HepG2 (cell line): ENCODE data around the gene CEP89. TPM values are rescaled to one million over a fixed set of nuclear protein-coding genes. Genes with fewer than 3 reads are reported as not detected.

Source experiments
- ASH2L ChIP-seq: fragments of 300-600, 200-600 bp; sonication (generic); IDR thresholded peaks from 2 replicates; pipeline ENCODE4 v1.7.0; 2017; ENCODE audit warnings: low read depth, mild to moderate bottlenecking, moderate library complexity, mixed read lengths, low read length; ENCODE audit not compliant: insufficient read length
- EHMT2 ChIP-seq: fragments of 200-600 bp; sonication (generic); IDR thresholded peaks from 2 replicates; pipeline ENCODE4 v1.7.0; 2017; ENCODE audit warnings: antibody characterized with exemption, low read depth, low read length, borderline replicate concordance
- GZF1 ChIP-seq: sonication (generic); formaldehyde crosslinking; IDR thresholded peaks from 2 replicates; pipeline ENCODE4 v1.5.1; 2020; ENCODE audit warnings: mild to moderate bottlenecking, missing genetic modification reagents
- HNRNPLL ChIP-seq: fragments of 200-400 bp; formaldehyde crosslinking; IDR thresholded peaks from 2 replicates; pipeline ENCODE4 v1.6.1; 2017; ENCODE audit warnings: mild to moderate bottlenecking, low read depth, low read length; ENCODE audit not compliant: poor library complexity, severe bottlenecking
- KDM6A ChIP-seq: IDR thresholded peaks from 2 replicates; pipeline ENCODE4 v1.6.1; 2016; ENCODE audit warnings: low read depth
- NRL ChIP-seq: sonication (generic); formaldehyde crosslinking; IDR thresholded peaks from 2 replicates; pipeline ENCODE4 v1.5.0; 2020; ENCODE audit warnings: missing genetic modification reagents, mild to moderate bottlenecking, moderate library complexity, borderline replicate concordance
- PCBP2 ChIP-seq: fragments of 200-400 bp; formaldehyde crosslinking; optimal IDR thresholded peaks from 2 replicates; pipeline ENCODE3; 2018; ENCODE audit warnings: low read length, low read depth; ENCODE audit not compliant: poor library complexity, severe bottlenecking
- SAP130 ChIP-seq: IDR thresholded peaks from 2 replicates; pipeline ENCODE4 v1.6.1; 2016; ENCODE audit warnings: low read depth
- ZBTB7A ChIP-seq: sonication (generic); formaldehyde crosslinking; IDR thresholded peaks from 2 replicates; pipeline ENCODE4 v1.8.0; 2022; ENCODE audit warnings: mild to moderate bottlenecking, missing genetic modification reagents
- ZFP36L2 ChIP-seq: sonication (generic); formaldehyde crosslinking; IDR thresholded peaks from 2 replicates; pipeline ENCODE4 v1.4.0; 2020; ENCODE audit warnings: missing genetic modification reagents
- ZFX ChIP-seq: sonication (generic); formaldehyde crosslinking; IDR thresholded peaks from 2 replicates; pipeline ENCODE4 v1.4.0; 2020; ENCODE audit warnings: mild to moderate bottlenecking, low read depth, missing genetic modification reagents, moderate library complexity
- ZNF224 ChIP-seq: sonication (generic); formaldehyde crosslinking; IDR thresholded peaks from 2 replicates; pipeline ENCODE4 v1.5.0; 2020; ENCODE audit warnings: mild to moderate bottlenecking, missing genetic modification reagents
- ZNF451 ChIP-seq: sonication (generic); formaldehyde crosslinking; IDR thresholded peaks from 2 replicates; pipeline ENCODE4 v1.5.0; 2020; ENCODE audit warnings: mild to moderate bottlenecking, missing genetic modification reagents
- ZNF501 ChIP-seq: sonication (generic); formaldehyde crosslinking; IDR thresholded peaks from 2 replicates; pipeline ENCODE4 v1.5.1; 2020; ENCODE audit warnings: mild to moderate bottlenecking, moderate library complexity, missing genetic modification reagents
- ZNF607 ChIP-seq: sonication (generic); formaldehyde crosslinking; IDR thresholded peaks from 2 replicates; pipeline ENCODE4 v1.5.1; 2020; ENCODE audit warnings: missing genetic modification reagents, mild to moderate bottlenecking, borderline replicate concordance
- ZNF709 ChIP-seq: sonication (generic); formaldehyde crosslinking; IDR thresholded peaks from 2 replicates; pipeline ENCODE4 v1.5.0; 2020; ENCODE audit warnings: mild to moderate bottlenecking, missing genetic modification reagents
- ZNF761 ChIP-seq: sonication (generic); formaldehyde crosslinking; conservative IDR thresholded peaks from 2 replicates; pipeline ENCODE4 v1.4.0; 2020; ENCODE audit warnings: mild to moderate bottlenecking, missing genetic modification reagents
- polyA plus RNA-seq, 8 experiments: library from polyadenylated mRNA; depleted of rRNA in 3 of 8; stranded (reverse) in 7 of 8; unstranded in 1 of 8; fragments of >200 nt; fragmentation: Illumina TruSeq in 4 of 8; extraction: Trizol in 4 of 8; gene quantifications; 2 replicates each; pipeline versions ENCODE4 v1.2.1 to v1.2.3, GENCODE V29; 2011 to 2016; ENCODE audit warnings: low read depth in 4 of 8, missing spikeins in 1 of 8, mixed read lengths in 1 of 8; ENCODE audit not compliant: insufficient read depth in 1 of 8
- total RNA-seq, 5 experiments: library from RNA; depleted of rRNA; stranded (reverse); fragments of >200 nt; fragmentation: Illumina TruSeq; extraction: Trizol; gene quantifications; 2 replicates each; pipeline ENCODE4 v1.2.3, GENCODE V29; 2016; ENCODE audit warnings: low read depth in 1 of 5
- TF ChIP-seq, protein P1 (sequence below): sonication (generic); formaldehyde crosslinking; IDR thresholded peaks from 2 replicates; pipeline ENCODE4 v1.4.0; 2020; ENCODE audit warnings: low read depth, mild to moderate bottlenecking, missing genetic modification reagents
- TF ChIP-seq, protein P2 (sequence below): sonication (generic); IDR thresholded peaks from 2 replicates; pipeline ENCODE4 v1.6.1; 2016; ENCODE audit warnings: low read depth, borderline replicate concordance
- TF ChIP-seq, protein P3 (sequence below): sonication (generic); formaldehyde crosslinking; IDR thresholded peaks from 2 replicates; pipeline ENCODE4 v1.5.1; 2020; ENCODE audit warnings: missing genetic modification reagents, mild to moderate bottlenecking, borderline replicate concordance
- TF ChIP-seq, protein P4 (sequence below): sonication (generic); formaldehyde crosslinking; IDR thresholded peaks from 2 replicates; pipeline ENCODE4 v1.5.1; 2020; ENCODE audit warnings: missing genetic modification reagents, mild to moderate bottlenecking, borderline replicate concordance
- TF ChIP-seq, protein P5 (sequence below): sonication (generic); formaldehyde crosslinking; IDR thresholded peaks from 2 replicates; pipeline ENCODE4 v1.5.1; 2020; ENCODE audit warnings: missing genetic modification reagents, mild to moderate bottlenecking, borderline replicate concordance

CEP89 gene
- total and polyA plus RNA-seq, 2 of the 13 experiments (the other 11 are each of a cell fraction or from before 2014, with no cell fraction given) = 7.2 to 10.9 TPM

DNA sequence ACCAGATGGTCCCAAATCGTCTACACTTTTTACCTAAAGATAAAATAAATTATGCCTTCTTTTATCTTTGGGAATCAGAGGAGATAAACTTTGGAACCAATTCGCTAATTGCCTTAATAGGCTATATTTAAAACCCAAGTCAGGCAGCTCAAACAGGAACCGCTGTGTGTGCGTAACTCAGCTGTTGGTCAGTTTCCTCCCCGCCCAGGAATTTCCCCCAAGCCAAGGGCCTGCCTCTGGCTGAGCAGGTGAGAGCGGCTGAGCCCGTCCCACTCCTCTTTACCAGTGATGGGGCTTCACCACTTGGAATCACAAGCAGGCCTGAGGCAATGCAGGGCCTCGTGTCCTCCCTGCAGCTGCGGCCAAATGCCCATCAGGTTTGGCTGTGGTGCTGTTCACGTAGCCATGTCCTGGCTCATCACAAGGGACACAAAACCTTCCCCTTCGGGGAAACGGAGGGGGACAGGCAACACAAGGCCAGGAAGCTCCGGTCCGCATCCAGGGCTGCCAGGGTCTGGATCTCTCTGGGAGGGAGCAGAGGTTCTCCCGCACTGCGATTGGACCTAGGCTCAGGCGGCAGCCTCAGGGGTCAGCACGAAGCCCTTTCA is 101.7 kb downstream of the CEP89 start (continued):
- TF ChIP-seq, protein P1, sequence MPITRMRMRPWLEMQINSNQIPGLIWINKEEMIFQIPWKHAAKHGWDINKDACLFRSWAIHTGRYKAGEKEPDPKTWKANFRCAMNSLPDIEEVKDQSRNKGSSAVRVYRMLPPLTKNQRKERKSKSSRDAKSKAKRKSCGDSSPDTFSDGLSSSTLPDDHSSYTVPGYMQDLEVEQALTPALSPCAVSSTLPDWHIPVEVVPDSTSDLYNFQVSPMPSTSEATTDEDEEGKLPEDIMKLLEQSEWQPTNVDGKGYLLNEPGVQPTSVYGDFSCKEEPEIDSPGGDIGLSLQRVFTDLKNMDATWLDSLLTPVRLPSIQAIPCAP (CRISPR knock-in tag) = no peak
- TF ChIP-seq ASH2L (peak; percentile 11), ZNF224 (CRISPR knock-in tag) (0 out of 2 replicates have a peak, but pooled peaks have one; percentile 25), EHMT2 (no peak), ZNF761 (CRISPR knock-in tag) (no peak; the same call in 1 of the 2 replicates), ZNF501 (CRISPR knock-in tag) (peak; percentile 24; the same call in 1 of the 2 replicates), PCBP2 (no peak), SAP130 (peak; percentile 30; the same call in 1 of the 2 replicates), GZF1 (CRISPR knock-in tag) (0 out of 2 replicates have a peak, but pooled peaks have one; percentile 52), NRL (peak; percentile 65), ZNF607 (peak; percentile 46; the same call in 1 of the 2 replicates), HNRNPLL (peak; percentile 38), KDM6A (no peak), ZNF451 (peak; percentile 64; the same call in 1 of the 2 replicates), ZFP36L2 (no peak), ZNF709 (CRISPR knock-in tag) (peak; percentile 65), ZFX (CRISPR knock-in tag) (peak; percentile 73), ZBTB7A (CRISPR knock-in tag) (0 out of 2 replicates have a peak, but pooled peaks have one; percentile 10)
- TF ChIP-seq, protein P2, sequence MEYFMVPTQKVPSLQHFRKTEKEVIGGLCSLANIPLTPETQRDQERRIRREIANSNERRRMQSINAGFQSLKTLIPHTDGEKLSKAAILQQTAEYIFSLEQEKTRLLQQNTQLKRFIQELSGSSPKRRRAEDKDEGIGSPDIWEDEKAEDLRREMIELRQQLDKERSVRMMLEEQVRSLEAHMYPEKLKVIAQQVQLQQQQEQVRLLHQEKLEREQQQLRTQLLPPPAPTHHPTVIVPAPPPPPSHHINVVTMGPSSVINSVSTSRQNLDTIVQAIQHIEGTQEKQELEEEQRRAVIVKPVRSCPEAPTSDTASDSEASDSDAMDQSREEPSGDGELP = peak; percentile 63; the same call in 1 of the 2 replicates
- TF ChIP-seq, protein P3, sequence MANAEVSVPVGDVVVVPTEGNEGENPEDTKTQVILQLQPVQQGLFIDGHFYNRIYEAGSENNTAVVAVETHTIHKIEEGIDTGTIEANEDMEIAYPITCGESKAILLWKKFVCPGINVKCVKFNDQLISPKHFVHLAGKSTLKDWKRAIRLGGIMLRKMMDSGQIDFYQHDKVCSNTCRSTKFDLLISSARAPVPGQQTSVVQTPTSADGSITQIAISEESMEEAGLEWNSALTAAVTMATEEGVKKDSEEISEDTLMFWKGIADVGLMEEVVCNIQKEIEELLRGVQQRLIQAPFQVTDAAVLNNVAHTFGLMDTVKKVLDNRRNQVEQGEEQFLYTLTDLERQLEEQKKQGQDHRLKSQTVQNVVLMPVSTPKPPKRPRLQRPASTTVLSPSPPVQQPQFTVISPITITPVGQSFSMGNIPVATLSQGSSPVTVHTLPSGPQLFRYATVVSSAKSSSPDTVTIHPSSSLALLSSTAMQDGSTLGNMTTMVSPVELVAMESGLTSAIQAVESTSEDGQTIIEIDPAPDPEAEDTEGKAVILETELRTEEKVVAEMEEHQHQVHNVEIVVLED (CRISPR knock-in tag) = 0 out of 2 replicates have a peak, but pooled peaks have one; percentile 18
- TF ChIP-seq, protein P4, sequence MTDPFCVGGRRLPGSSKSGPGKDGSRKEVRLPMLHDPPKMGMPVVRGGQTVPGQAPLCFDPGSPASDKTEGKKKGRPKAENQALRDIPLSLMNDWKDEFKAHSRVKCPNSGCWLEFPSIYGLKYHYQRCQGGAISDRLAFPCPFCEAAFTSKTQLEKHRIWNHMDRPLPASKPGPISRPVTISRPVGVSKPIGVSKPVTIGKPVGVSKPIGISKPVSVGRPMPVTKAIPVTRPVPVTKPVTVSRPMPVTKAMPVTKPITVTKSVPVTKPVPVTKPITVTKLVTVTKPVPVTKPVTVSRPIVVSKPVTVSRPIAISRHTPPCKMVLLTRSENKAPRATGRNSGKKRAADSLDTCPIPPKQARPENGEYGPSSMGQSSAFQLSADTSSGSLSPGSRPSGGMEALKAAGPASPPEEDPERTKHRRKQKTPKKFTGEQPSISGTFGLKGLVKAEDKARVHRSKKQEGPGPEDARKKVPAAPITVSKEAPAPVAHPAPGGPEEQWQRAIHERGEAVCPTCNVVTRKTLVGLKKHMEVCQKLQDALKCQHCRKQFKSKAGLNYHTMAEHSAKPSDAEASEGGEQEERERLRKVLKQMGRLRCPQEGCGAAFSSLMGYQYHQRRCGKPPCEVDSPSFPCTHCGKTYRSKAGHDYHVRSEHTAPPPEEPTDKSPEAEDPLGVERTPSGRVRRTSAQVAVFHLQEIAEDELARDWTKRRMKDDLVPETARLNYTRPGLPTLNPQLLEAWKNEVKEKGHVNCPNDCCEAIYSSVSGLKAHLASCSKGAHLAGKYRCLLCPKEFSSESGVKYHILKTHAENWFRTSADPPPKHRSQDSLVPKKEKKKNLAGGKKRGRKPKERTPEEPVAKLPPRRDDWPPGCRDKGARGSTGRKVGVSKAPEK (CRISPR knock-in tag) = peak; percentile 94; the same call in 1 of the 2 replicates
- TF ChIP-seq, protein P5, sequence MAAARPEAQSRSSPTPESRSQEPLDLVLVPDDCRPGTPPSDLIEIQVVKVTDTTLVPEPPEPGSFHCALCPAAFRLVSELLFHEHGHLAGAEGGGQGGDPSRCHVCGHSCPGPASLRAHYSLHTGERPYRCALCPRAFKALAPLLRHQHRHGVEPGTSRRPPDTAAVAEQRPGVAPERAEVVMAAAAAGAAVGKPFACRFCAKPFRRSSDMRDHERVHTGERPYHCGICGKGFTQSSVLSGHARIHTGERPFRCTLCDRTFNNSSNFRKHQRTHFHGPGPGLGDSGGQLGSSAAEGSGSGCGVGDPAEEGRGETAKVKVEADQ = 0 out of 2 replicates have a peak, but pooled peaks have one; percentile 29
- TF ChIP-seq, all 625 proteins: peak for 42
